HG02981 (cell line): Measurements from ENCODE around the gene CCNH.

Source experiments
- ATAC-seq: cut with Tn5 transposase; IDR thresholded peaks from one replicate; pipeline ENCODE4 v1.9.1; 2021; ENCODE audit warnings: mild to moderate bottlenecking, moderate library complexity; ENCODE audit not compliant: unreplicated experiment

Gene CCNH

GRCh38 chr5:87361536-87362213 lies 51.1 kb downstream of the CCNH start:
- no peak for ATAC-seq

GRCh38 chr5:87361031-87361445 lies 51.7 kb downstream of the CCNH start:
- no peak for ATAC-seq

GRCh38 chr5:87360132-87360531 lies 52.6 kb downstream of the CCNH start:
- no peak for ATAC-seq

- ATAC-seq = no peak
Observed at GRCh38 chr5:87359106-87359505, 53.6 kb downstream of the CCNH start.

- peak; percentile 96 for ATAC-seq
Observed at GRCh38 chr5:87354496-87354895, 58.2 kb downstream of the CCNH start.

- no peak for ATAC-seq
Observed at GRCh38 chr5:87347841-87348240, 64.9 kb downstream of the CCNH start.

- ATAC-seq = peak; percentile 55
Observed at GRCh38 chr5:87347272-87347671, 65.5 kb downstream of the CCNH start.
